ENCODE data around the gene CLDN20. TPM values are rescaled to one million over a fixed set of nuclear protein-coding genes. Genes with fewer than 3 reads are reported as not detected.
A peak's percentile ranks its signal among the peaks of the same experiment; 100 is the strongest.
"Not testable (repeated sequence)": the region's sequence is repeated elsewhere in the genome, so short reads cannot be mapped to it uniquely, and the experiment has no call there.

Gene CLDN20
- total RNA-seq, 4 donors from 2014 or later = not detected

DNA sequence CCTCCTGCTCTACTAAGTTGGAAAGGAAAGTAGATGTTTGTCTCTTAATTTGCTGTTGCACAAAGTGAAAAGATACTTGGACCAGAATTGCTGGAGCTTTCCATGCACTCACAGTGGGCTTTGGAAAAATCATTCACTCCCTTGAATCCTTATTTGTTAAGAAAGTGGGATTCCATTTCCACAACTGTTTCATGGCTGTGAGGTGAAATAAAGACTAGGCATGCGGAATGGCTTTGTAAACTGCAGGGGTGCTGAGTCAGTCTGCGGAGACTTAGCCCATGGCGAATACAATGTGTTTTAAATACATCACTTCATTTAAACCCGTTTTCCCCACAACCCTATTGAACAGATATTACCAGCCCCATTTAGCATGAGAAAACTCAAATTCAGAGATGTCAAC, 36.8 kb upstream of the CLDN20 start:
- peaks cover 0 to 51% (median 36%) of the 10 kb centered on the region in 4 donors for H3K4me1 ChIP-seq
- H3K9me3 ChIP-seq = no peaks in the 10 kb centered on the region
- intact Hi-C loops (cut with DNase I) = no loop called here
- 91% methylated on average over 4 of the region's 4 CpGs for WGBS
- H3K27me3 ChIP-seq = no peaks in the 10 kb centered on the region
- H3K4me3 ChIP-seq = no peak overlapping the region
- TF ChIP-seq EP300 (IDR thresholded peaks at IDR 0.05) = no peak
- TF ChIP-seq POLR2AphosphoS5 (IDR thresholded peaks at IDR 0.05) = no peak
- TF ChIP-seq, protein P1, sequence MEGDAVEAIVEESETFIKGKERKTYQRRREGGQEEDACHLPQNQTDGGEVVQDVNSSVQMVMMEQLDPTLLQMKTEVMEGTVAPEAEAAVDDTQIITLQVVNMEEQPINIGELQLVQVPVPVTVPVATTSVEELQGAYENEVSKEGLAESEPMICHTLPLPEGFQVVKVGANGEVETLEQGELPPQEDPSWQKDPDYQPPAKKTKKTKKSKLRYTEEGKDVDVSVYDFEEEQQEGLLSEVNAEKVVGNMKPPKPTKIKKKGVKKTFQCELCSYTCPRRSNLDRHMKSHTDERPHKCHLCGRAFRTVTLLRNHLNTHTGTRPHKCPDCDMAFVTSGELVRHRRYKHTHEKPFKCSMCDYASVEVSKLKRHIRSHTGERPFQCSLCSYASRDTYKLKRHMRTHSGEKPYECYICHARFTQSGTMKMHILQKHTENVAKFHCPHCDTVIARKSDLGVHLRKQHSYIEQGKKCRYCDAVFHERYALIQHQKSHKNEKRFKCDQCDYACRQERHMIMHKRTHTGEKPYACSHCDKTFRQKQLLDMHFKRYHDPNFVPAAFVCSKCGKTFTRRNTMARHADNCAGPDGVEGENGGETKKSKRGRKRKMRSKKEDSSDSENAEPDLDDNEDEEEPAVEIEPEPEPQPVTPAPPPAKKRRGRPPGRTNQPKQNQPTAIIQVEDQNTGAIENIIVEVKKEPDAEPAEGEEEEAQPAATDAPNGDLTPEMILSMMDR (IDR thresholded peaks at IDR 0.05) = no peak
- TF ChIP-seq POLR2A (IDR thresholded peaks at IDR 0.05; ENCODE audit: low read depth) = no peak
- H3K36me3 ChIP-seq = no peaks in the 10 kb centered on the region
- DNase-seq (ENCODE audit: extremely low spot score) = no peak
- peak overlapping the region in 1 of 4 donors; percentile 78 for H3K27ac ChIP-seq (replicated peaks in 1 of 4)

DNA sequence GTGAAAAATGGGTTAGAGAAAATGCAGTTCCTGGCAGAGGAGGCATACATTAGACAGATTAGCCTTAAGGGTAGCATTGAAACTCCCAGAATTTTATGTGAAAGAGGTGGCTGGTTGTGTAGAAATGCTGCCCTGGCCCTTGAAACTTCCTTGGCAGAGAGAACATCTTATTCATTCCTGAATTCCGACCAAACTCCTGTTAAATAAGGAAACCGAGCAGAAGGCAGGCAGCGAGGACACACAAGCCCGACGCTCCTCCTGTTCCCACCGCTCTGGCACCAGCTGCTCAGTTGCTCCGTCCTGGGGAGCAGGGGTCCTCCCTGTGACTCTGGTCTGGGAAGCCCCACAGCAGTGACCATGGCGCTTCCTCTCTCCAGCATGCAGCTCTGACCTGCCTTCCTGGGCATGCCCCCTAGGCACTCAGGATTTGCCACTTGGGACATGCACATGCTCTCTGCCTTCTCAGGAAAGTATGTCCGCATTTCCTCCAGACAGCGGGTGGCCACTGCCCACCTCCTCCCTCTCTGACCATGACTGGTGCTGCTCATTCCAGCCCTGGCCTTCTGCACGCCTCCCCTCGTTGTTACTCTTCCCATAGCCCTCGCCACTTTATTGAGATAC, 35.2 kb upstream of the CLDN20 start:
- Histone ChIP-seq H3K9me3 (no peaks in the 10 kb centered on the region), H3K36me3 (no peaks in the 10 kb centered on the region), H3K4me1 (peaks cover 0 to 63% (median 52%) of the 10 kb centered on the region in 4 donors), H3K4me3 (peak overlapping the region in 2 of 4 donors; percentile 14 to 28), H3K27ac (replicated peaks in 1 of 4) (peak overlapping the region; percentile 66 to 79 (median 78)), H3K27me3 (no peaks in the 10 kb centered on the region)
- no peak for DNase-seq (ENCODE audit: extremely low spot score)
- intact Hi-C loops (cut with DNase I) = no loop called here
- 69% methylated on average over 12 of the region's 13 CpGs for WGBS
- TF ChIP-seq POLR2AphosphoS5 (IDR thresholded peaks at IDR 0.05) (peak; percentile 26 to 49), POLR2A (IDR thresholded peaks at IDR 0.05; ENCODE audit: low read depth) (no peak)

DNA sequence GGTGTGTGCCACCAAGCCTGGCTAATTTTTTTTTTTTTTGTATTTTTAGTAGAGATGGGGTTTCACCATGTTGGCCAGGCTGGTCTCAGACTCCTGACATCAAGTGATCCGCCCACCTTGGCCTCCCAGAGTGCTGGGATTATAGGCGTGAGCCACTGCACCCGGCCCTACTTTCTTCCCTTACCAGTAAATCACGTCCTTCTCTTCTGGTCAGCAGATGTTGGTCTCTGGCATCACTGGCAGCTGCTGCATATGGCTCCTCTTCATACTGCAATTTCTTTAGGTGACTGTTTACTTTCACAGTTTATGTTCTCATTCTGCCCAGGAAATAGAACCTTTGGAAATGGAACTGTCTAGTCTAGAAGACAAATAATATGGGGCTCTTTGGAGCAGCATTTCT, 32.8 kb upstream of the CLDN20 start:
- H3K27me3 ChIP-seq; intact Hi-C loops (cut with DNase I); DNase-seq (ENCODE audit: extremely low spot score); H3K36me3 ChIP-seq; H3K9me3 ChIP-seq; H3K4me3 ChIP-seq: not testable (repeated sequence)
- Histone ChIP-seq H3K27ac (replicated peaks in 1 of 4) (peak overlapping the region in 3 of 4 donors; percentile 68 to 75 (median 73)), H3K4me1 (peaks cover 0 to 76% (median 70%) of the 10 kb centered on the region in 4 donors)
- WGBS = 78% methylated on average over 4 of the region's 4 CpGs

DNA sequence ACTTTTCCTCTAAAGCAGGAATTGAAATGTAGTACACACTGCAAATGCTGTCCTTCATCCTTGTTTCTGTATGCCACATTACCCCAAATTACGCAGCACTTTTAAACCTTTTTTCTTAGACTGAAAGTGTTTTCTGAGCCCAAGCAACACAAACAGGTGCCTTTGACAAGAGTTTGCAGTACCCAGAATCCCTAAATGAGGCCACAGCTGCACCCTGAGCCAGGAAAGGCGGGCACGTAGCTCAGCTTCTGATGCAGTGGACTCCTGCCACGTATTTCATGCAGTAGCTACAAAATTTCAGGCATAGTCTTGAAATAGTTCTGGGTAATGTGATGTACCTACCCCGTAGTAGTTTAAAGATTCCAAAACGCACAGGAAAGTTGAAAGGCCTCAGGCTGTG, 31.0 kb upstream of the CLDN20 start:
- no peaks in the 10 kb centered on the region for H3K9me3 ChIP-seq
- H3K4me3 ChIP-seq = no peak overlapping the region
- H3K27ac ChIP-seq (replicated peaks in 1 of 4) = peak overlapping the region; percentile 67 to 75 (median 70)
- H3K27me3 ChIP-seq = no peaks in the 10 kb centered on the region
- no peaks in the 10 kb centered on the region for H3K36me3 ChIP-seq
- TF ChIP-seq, protein P1 (IDR thresholded peaks at IDR 0.05) = no peak
- TF ChIP-seq POLR2A (IDR thresholded peaks at IDR 0.05; ENCODE audit: low read depth) (no peak), POLR2AphosphoS5 (IDR thresholded peaks at IDR 0.05) (no peak), EP300 (IDR thresholded peaks at IDR 0.05) (no peak)
- DNase-seq (ENCODE audit: extremely low spot score) = no peak
- peaks cover 0 to 65% (median 63%) of the 10 kb centered on the region in 4 donors for H3K4me1 ChIP-seq
- WGBS = 57% methylated on average over 6 of the region's 6 CpGs
- intact Hi-C loops (cut with DNase I) = no loop called here

DNA sequence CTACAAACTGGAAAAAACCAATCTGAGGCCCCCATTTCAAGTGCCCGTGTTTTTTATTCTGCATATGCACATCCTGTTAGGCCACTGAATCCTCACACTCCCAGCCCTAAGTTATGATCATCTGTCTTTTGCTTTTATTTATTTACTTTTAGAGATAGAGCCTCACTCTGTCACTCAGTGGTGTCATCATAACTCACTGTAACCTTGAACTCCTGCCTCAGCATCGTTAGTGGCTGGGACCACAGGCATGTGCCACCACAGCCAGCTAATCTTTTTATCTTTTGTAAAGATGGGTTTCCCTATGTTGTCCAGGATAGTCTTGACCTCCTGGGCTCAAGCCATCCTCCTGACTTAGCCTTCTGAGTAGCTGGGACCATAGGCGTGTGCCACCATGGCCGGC, 29.6 kb upstream of the CLDN20 start:
- intact Hi-C loops (cut with DNase I) = no loop called here
- TF ChIP-seq POLR2AphosphoS5 (IDR thresholded peaks at IDR 0.05) (no peak), EP300 (IDR thresholded peaks at IDR 0.05) (no peak), POLR2A (IDR thresholded peaks at IDR 0.05; ENCODE audit: low read depth) (no peak)
- TF ChIP-seq, protein P1 (IDR thresholded peaks at IDR 0.05) = no peak
- H3K27me3 ChIP-seq = no peaks in the 10 kb centered on the region
- H3K4me3 ChIP-seq = no peak overlapping the region
- DNase-seq (ENCODE audit: extremely low spot score) = no peak
- no peaks in the 10 kb centered on the region for H3K9me3 ChIP-seq
- peaks cover 0 to 52% (median 50%) of the 10 kb centered on the region in 4 donors for H3K4me1 ChIP-seq
- H3K27ac ChIP-seq (replicated peaks in 1 of 4) = peak overlapping the region; percentile 71 to 75 (median 72)
- no peaks in the 10 kb centered on the region for H3K36me3 ChIP-seq
- WGBS = 87% methylated on average over 4 of the region's 4 CpGs

DNA sequence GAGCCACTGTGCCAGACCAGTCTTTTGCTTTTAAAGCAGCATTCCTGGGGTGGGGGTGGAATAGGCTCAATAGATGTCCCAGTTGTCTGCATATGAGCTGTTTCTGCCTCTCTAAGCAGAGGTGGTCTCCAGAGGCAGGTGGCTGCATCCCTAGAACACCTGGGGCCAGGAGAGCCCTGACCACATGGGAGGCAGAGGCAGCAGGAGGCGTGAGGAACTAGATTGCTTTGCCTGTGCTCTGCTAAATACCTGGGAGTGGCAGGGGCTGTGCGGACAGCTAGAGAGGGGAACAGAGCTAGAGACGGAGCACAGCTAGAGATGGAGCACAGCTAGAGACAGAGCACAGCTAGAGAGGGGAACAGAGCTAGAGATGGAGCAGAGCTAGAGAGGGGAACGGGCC, 29.1 kb upstream of the CLDN20 start:
- TF ChIP-seq EP300 (IDR thresholded peaks at IDR 0.05) (no peak), POLR2A (IDR thresholded peaks at IDR 0.05; ENCODE audit: low read depth) (no peak), POLR2AphosphoS5 (IDR thresholded peaks at IDR 0.05) (no peak)
- TF ChIP-seq, protein P1 (IDR thresholded peaks at IDR 0.05) = no peak
- Histone ChIP-seq H3K27me3 (no peaks in the 10 kb centered on the region), H3K4me1 (peaks cover 0 to 49% (median 46%) of the 10 kb centered on the region in 4 donors), H3K36me3 (no peaks in the 10 kb centered on the region), H3K27ac (replicated peaks in 1 of 4) (peak overlapping the region; percentile 71 to 75 (median 72)), H3K4me3 (no peak overlapping the region), H3K9me3 (no peaks in the 10 kb centered on the region)
- 68% methylated on average over 4 of the region's 4 CpGs for WGBS
- intact Hi-C loops (cut with DNase I) = no loop called here
- DNase-seq (ENCODE audit: extremely low spot score) = no peak
